SHP77 (cell line): ENCODE data around the gene POLR2E.
A peak's percentile ranks its signal among the peaks of the same experiment; 100 is the strongest.

Source experiments
- DNase-seq, 2 experiments: peaks; one replicate each; lab custom pipeline; 2025; lab: John Stamatoyannopoulos, UW

The POLR2E gene

GRCh38 chr19:1047696-1048147 is 47.5 kb downstream of the POLR2E start:
- DNase-seq: no peak

DNA sequence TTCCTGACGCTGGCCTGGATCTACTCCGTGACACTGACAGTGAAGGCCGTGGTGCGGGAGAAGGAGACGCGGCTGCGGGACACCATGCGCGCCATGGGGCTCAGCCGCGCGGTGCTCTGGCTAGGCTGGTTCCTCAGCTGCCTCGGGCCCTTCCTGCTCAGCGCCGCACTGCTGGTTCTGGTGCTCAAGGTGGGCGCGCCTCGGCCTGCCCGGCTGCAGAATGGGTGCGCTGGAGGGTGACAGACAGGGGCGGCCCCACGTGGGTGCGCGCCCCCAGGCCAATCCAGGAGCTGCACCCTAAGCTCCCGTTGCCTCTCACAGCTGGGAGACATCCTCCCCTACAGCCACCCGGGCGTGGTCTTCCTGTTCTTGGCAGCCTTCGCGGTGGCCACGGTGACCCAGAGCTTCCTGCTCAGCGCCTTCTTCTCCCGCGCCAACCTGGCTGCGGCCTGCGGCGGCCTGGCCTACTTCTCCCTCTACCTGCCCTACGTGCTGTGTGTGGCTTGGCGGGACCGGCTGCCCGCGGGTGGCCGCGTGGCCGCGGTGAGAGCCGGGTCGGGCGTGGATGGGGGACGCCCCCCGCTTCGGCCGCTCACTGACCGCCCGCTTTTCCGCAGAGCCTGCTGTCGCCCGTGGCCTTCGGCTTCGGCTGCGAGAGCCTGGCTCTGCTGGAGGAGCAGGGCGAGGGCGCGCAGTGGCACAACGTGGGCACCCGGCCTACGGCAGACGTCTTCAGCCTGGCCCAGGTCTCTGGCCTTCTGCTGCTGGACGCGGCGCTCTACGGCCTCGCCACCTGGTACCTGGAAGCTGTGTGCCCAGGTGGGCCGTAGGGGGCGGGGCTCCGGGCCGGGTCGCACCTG is 48.1 kb downstream of the POLR2E start:
- no peak for DNase-seq

- no peak for DNase-seq
Observed at GRCh38 chr19:1046117-1046626, 49.0 kb downstream of the POLR2E start.

- peak; percentile 63 to 73 for DNase-seq
Observed at GRCh38 chr19:1045247-1045603, 50.0 kb downstream of the POLR2E start.

DNA sequence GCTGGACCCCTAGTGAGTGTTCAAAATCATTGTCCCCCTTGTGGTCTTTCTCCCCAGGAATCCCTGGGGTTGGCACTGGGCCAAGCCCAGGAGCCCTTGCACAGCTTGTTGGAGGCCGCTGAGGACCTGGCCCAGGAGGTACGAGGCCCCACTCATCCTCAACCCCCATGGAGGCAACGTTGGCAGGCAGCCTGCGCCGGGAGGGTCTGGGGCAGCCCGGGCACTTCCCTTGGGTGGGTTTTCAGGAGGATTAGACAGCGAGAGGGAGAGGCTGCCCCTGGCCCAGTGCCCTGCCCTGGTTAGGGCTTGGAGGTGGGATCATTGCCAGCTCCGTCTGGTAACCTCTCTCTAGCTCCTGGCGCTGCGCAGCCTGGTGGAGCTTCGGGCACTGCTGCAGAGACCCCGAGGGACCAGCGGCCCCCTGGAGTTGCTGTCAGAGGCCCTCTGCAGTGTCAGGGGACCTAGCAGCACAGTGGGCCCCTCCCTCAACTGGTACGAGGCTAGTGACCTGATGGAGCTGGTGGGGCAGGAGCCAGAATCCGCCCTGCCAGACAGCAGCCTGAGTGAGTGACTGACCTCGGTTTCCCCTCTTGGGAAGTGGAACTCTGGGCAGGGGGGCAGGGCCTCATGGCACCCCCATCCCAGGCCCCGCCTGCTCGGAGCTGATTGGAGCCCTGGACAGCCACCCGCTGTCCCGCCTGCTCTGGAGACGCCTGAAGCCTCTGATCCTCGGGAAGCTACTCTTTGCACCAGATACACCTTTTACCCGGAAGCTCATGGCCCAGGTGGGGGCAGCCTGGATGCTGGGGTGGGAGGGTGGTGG is 52.3 kb downstream of the POLR2E start:
- DNase-seq: no peak

- DNase-seq: no peak
Observed at GRCh38 chr19:1041835-1042685, 53.1 kb downstream of the POLR2E start.

DNA sequence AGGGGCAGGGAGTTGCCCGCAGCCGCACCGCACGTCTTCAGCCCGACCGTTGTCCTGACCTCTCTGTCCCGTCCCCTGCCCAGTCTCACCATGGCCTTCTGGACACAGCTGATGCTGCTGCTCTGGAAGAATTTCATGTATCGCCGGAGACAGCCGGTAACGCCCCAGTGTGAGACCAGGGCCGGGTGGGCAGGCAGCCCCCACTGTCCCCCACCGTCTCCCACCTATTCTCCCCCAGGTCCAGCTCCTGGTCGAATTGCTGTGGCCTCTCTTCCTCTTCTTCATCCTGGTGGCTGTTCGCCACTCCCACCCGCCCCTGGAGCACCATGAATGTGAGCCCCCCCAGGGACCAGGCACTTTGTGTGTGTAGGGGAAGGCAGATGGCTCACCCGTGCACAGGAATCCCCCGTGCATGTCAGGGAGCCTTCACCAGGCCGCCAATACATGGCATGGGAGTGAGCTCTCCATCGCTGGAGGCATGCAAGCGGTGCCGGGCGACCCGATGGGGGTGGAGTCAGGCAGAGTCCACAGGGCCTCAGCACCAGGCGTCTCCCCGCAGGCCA is 53.8 kb downstream of the POLR2E start:
- DNase-seq: no peak

DNA sequence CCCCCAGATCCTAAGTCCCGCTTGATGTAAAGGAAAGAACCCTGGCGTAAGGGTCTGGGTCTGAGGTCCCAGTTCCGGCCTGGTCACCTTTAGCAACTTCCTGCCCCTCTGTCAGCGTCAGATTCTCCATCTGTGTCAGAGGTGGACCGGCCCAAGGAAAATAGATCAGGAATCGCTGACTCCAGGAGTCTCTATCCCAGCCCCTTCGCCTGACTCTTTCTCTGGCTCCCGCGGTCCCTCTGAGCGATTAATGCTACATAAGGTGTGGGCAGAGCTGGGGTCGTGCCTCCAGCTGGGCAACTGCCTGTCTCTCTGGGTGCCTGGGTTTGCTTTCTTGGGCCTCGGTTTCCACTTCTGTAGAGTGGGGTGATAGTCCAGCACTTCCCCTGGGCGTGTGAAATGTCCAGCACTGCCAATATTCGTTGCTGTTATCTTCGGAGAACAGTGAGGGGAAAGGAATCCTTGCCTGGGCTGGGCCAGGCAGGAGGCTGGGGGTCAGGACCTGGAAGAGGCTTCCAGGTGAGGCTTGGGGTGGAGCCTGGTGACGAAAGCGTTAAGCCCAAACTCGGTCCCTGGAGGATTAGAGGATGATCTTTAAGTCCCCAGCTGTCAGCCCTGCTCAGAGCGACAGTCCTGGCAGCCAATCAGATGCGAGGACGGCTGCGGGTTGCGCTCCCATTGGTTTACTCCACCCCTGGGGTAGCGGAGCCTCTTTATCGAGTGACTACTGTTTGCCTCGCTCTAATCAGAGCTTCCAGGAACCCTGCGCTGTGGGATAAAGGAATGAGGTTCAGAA is 54.5 kb downstream of the POLR2E start:
- DNase-seq: peak; percentile 86

DNA sequence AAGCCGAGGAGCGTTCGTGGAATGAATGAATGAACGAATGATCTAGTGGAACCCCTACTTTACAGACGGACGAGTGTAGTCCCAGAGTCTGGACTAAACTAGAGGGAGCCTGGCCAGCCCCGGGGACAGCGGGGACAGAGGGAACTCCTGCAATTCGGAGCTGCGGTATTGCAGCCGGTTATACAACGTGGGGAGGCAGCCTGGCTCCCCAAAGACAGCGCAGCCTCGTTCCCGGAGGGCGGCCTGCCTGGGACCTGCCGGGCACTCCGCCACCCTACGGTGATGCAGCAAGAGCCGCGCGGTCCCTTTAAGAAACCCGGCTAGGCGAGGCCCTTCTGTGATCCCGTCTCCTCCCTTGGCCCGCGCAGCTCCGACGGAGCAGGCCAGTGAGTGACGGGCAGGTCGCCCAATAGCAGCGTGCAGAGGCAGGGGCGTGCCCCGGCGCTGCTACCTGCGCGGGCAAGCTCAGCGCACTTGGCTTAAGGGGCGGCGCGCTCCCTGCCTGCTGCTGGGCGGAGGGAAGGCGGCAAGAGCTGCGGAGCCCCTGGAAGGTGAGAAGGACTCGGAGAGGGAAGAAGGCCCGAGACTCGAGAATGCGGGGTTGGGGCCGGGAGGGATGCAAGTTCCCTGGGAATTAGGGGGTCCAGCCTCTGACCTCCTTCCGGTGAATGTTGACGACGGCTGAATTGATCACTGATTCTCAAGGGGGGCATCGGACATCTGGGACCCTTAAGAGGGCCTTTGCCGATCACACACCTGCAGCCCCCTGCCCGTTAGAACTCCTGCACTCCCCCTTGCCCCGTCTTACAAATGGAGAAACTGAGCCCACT is 55.3 kb downstream of the POLR2E start, which contains the start of gene ABCA7:
ABCA7 (plus strand) TSS at position 462 of the 830 bp plus-strand sequence. CDS start 1,255 bp downstream, outside the sequence.
- peak; percentile 93 to 94 for DNase-seq

DNA sequence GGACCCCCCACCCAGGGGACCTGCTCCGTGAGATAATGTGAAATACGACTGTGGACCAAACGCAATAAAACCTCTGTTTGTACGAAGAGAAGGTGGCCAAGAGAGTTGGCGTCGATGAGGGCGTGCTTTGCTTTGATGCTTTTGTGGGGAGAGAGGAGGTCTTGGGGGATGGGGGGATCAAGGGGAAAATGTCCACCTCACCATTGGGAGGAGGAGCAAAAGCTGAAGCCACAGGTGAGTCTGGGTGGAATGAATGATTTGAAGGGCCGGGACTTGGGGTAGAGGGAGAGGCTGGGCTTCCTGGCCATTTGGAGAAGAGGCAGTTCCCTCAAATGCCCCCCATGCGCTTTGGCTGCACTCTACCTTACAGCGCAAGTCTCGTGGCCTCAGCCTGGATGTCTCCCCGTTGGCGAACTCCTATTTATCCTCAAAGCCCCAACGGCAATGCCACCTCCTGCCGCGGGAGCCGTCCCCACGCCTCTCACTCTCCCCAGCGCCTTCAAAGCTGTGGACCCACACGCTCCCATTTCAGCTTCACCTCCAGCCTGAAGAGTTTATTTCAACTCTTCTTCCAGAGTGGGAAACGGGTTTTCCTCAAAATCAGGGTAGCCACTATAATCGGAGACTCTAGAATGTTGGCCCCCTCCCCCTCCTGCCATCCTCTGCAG is 56.1 kb downstream of the POLR2E start:
- no peak for DNase-seq

DNA sequence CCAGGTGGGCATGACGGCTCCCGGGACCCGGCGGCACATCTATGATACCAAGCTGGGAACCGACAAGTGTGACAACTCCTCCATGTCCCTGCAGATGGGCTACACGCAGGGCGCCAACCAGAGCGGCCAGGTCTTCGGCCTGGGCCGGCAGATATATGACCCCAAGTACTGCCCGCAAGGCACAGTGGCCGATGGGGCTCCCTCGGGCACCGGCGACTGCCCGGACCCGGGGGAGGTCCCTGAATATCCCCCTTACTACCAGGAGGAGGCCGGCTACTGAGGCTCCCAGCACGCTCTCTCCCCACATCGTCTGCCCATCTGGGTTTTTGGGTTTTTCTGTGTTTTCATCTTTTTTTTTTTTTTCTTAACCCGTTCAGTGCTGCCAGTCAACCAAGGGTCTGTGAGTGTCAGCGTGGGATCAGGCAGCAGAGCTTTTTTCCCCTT is 57.5 kb downstream of the POLR2E start:
- no peak for DNase-seq
